NCI-H345 treated with DMSO at 0.1 percent for 48 hours (cell line): ENCODE measurements around the gene APBA1.

Source experiments
- DNase-seq: peaks from one replicate; lab custom pipeline; 2025; ENCODE audit not compliant: unreplicated experiment; lab: John Stamatoyannopoulos, UW

Gene APBA1

GRCh38 chr9:69483886-69484422 is 188.2 kb downstream of the APBA1 start:
- no peak for DNase-seq

- DNase-seq, result no peak
Measured at GRCh38 chr9:69476797-69477196, 195.4 kb downstream of the APBA1 start.

- no peak for DNase-seq
Measured at GRCh38 chr9:69476016-69476415, 196.2 kb downstream of the APBA1 start.

GRCh38 chr9:69474821-69475220 is 197.3 kb downstream of the APBA1 start:
- DNase-seq, result no peak

- DNase-seq, result no peak
Measured at GRCh38 chr9:69472101-69472620, 200.0 kb downstream of the APBA1 start.

GRCh38 chr9:69471433-69471832 is 200.7 kb downstream of the APBA1 start:
- DNase-seq, result no peak

GRCh38 chr9:69470186-69470977 is 201.8 kb downstream of the APBA1 start:
- DNase-seq, result no peak

GRCh38 chr9:69469136-69469535 is 203.0 kb downstream of the APBA1 start:
- no peak for DNase-seq

GRCh38 chr9:69468380-69468779 is 203.8 kb downstream of the APBA1 start:
- DNase-seq, result no peak

- no peak for DNase-seq
Measured at GRCh38 chr9:69466151-69466550, 206.0 kb downstream of the APBA1 start.

GRCh38 chr9:69465473-69465872 is 206.7 kb downstream of the APBA1 start:
- no peak for DNase-seq

- no peak for DNase-seq
Measured at GRCh38 chr9:69463497-69464068, 208.6 kb downstream of the APBA1 start.

- DNase-seq, result no peak
Measured at GRCh38 chr9:69462394-69462793, 209.8 kb downstream of the APBA1 start.

GRCh38 chr9:69461103-69461887 is 210.9 kb downstream of the APBA1 start:
- no peak for DNase-seq

GRCh38 chr9:69460012-69460411 is 212.2 kb downstream of the APBA1 start:
- no peak for DNase-seq

- no peak for DNase-seq
Measured at GRCh38 chr9:69458176-69458575, 214.0 kb downstream of the APBA1 start.

GRCh38 chr9:69456201-69456600 is 216.0 kb downstream of the APBA1 start:
- DNase-seq, result no peak

GRCh38 chr9:69455311-69455710 is 216.9 kb downstream of the APBA1 start:
- DNase-seq, result peak; percentile 33

- no peak for DNase-seq
Measured at GRCh38 chr9:69454321-69454720, 217.8 kb downstream of the APBA1 start.

- DNase-seq, result no peak
Measured at GRCh38 chr9:69453746-69454145, 218.4 kb downstream of the APBA1 start.

GRCh38 chr9:69452110-69452782 is 219.9 kb downstream of the APBA1 start:
- DNase-seq, result no peak
